ENCODE measurements around the gene NOB1. TPM values are rescaled to one million over a fixed set of nuclear protein-coding genes. Genes with fewer than 3 reads are reported as not detected.
"Not testable (repeated sequence)": the region's sequence is repeated elsewhere in the genome, so short reads cannot be mapped to it uniquely, and the experiment has no call there.

NOB1 gene
- total RNA-seq, 4 donors from 2014 or later = 22.4 to 39.2 (median 30.3) TPM

DNA sequence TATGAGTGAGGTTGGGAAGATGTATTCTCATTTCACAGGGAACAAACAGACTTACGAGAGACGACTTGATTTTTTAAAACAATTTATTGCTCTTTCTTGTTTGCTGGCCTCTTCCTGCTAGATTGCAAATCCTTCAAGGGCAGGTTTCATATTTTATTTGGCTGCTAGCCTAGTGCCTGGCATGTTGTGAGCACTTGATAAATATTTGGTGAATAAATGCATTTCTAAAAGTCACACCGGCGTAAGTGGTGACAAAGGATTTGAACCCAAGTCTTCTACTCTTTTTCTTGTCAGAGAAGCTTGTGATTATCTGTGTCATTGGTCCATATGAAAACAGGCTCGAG, 8.8 kb upstream of the NOB1 start:
- H3K4me3 ChIP-seq = peak overlapping the region in 2 of 4 donors; percentile 92 to 98
- TF ChIP-seq, protein P1, sequence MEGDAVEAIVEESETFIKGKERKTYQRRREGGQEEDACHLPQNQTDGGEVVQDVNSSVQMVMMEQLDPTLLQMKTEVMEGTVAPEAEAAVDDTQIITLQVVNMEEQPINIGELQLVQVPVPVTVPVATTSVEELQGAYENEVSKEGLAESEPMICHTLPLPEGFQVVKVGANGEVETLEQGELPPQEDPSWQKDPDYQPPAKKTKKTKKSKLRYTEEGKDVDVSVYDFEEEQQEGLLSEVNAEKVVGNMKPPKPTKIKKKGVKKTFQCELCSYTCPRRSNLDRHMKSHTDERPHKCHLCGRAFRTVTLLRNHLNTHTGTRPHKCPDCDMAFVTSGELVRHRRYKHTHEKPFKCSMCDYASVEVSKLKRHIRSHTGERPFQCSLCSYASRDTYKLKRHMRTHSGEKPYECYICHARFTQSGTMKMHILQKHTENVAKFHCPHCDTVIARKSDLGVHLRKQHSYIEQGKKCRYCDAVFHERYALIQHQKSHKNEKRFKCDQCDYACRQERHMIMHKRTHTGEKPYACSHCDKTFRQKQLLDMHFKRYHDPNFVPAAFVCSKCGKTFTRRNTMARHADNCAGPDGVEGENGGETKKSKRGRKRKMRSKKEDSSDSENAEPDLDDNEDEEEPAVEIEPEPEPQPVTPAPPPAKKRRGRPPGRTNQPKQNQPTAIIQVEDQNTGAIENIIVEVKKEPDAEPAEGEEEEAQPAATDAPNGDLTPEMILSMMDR (IDR thresholded peaks at IDR 0.05) = no peak
- TF ChIP-seq POLR2A (IDR thresholded peaks at IDR 0.05; ENCODE audit: low read depth) (no peak), EP300 (IDR thresholded peaks at IDR 0.05) (no peak), POLR2AphosphoS5 (IDR thresholded peaks at IDR 0.05) (no peak)
- peak overlapping the region; percentile 84 to 91 (median 90) for H3K27ac ChIP-seq (replicated peaks in 1 of 4)
- no peaks in the 10 kb centered on the region for H3K36me3 ChIP-seq
- 56% methylated on average over 5 of the region's 5 CpGs for WGBS
- DNase-seq (ENCODE audit: extremely low spot score) = no peak
- intact Hi-C loops (cut with DNase I) = no loop called here
- peaks cover 2 to 21% (median 18%) of the 10 kb centered on the region in 4 donors for H3K4me1 ChIP-seq
- H3K27me3 ChIP-seq = no peaks in the 10 kb centered on the region
- H3K9me3 ChIP-seq = no peaks in the 10 kb centered on the region

DNA sequence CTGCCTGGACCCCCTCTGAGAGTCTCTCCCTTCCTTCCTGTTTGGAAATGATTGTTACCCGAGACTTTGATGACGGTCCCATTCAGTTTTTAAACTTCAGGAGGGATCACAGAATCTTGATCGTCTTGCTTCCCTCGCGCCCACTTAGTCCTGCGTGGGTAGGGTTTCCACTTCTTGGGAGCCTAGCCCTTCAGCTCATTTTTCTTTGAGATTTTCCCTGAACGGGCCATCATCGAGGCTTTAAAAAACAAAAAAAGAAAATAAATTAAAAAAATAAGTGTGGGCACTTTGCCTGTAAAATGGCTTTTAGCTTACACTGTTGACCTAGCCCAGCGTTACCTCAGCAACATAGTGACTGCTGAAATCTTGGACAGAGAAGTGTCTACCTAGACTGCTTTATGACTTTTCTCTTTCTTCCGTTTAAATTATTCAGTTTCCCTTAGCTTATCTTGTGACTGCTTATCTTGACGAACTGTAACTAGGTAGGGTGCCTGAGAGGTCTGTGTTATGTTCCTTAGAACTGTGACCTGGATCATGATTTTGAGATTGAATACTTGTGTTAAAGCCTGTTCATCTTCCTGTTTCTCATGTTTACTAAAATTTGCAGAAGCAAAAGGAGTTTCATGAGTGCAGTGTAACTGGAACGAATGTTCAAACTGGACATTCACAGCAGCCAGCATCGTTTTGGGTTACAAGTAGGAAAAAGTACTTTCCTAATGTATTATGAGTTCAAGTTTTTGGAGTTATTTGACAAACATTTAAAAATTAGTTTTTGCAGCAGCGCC, 8.3 kb upstream of the NOB1 start:
- intact Hi-C loops (cut with DNase I) = no loop called here
- 8% methylated on average over 13 of the region's 14 CpGs for WGBS
- peak overlapping the region; percentile 76 to 98 (median 90) for H3K4me3 ChIP-seq
- no peak for TF ChIP-seq POLR2AphosphoS5 (IDR thresholded peaks at IDR 0.05)
- TF ChIP-seq, protein P1 (IDR thresholded peaks at IDR 0.05) = no peak
- TF ChIP-seq POLR2A (IDR thresholded peaks at IDR 0.05; ENCODE audit: low read depth) = no peak
- no peak for TF ChIP-seq EP300 (IDR thresholded peaks at IDR 0.05)
- H3K36me3 ChIP-seq = no peaks in the 10 kb centered on the region
- DNase-seq (ENCODE audit: extremely low spot score) = no peak
- H3K4me1 ChIP-seq = peaks cover 0 to 21% (median 18%) of the 10 kb centered on the region in 4 donors
- H3K27me3 ChIP-seq = no peaks in the 10 kb centered on the region
- peak overlapping the region; percentile 84 to 91 (median 90) for H3K27ac ChIP-seq (replicated peaks in 1 of 4)
- no peaks in the 10 kb centered on the region for H3K9me3 ChIP-seq

DNA sequence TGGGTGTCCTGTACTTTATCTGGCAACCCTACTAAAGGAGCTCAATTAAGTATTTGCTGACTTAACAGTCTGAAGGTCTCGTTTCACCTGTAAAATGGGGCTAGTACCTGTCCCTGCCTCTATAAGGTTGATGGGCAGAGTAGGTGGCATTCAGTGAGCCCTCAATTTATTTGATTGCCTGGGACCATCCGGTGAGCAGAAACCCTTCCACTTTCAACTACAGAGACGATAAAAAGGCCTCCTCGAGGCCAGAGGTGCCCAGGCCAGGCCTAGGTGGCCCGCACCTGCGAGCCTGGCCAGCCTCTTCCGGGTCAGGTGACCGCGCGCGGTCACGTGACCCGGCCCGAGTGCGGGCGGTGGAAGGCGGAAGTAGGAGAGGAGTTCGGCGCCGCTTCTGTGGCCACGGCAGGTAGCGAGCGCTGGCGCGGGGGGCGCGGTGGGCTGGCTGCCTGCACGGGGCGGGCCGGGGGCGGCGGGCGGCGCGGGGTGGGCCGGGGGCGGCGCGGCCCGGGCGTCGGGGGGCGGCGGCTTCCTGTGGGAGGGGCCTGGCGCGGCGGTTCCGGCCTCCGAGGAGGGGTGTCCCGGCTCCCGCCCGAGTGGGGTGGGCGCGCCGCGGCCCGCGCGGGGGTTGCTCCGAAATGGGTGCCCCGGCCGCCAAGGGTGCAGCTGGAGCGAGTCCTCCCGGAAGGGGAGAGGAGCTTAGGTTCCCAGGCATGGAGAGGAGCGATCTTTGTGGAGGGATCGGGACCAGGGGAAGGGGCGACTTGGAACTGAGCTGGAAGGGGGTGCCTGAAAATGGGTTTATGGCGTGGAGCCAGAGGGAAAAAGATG, 7.5 kb upstream of the NOB1 start, which contains the start of gene WWP2:
TSS of gene WWP2 (plus strand) at position 350 of the 831 bp plus-strand sequence. CDS start 24,679 bp downstream, outside the sequence.
- intact Hi-C loops (cut with DNase I) = no loop called here

DNA sequence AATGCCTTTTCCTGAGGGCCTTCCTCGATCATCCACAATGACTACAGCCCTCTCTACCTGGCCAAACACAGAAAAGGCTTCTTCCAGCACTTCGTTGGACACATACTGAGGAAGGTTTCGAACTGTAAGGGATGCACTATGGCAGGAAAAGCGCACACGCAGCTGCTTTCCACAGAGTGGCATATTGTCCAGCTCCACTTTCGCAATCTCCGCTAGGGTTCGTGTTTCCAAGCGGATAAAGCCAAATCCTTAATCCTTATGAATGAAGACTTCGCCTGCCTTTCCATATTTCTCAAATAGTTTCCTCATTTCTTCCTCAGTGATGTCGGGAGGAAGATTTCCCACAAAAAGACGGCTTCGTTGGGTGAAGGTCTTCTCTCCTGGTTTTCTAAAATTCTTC, 2.6 kb upstream of the NOB1 start:
- not testable (repeated sequence) for DNase-seq (ENCODE audit: extremely low spot score); H3K4me3 ChIP-seq; H3K9me3 ChIP-seq; H3K27me3 ChIP-seq; H3K27ac ChIP-seq (replicated peaks in 1 of 4); H3K36me3 ChIP-seq
- 85% methylated on average over 13 of the region's 13 CpGs for WGBS
- peaks cover 18 to 31% (median 26%) of the 10 kb centered on the region in 4 donors for H3K4me1 ChIP-seq
- intact Hi-C loops (cut with DNase I) = loop anchor here (10.0 kb wide), 1 partner anchor 193 kb away; the partner anchor contains the start of gene NFAT5

More for the DNA sequence above, 7.5 kb upstream of the NOB1 start, which contains the start of gene WWP2:
- peak; percentile 93 for DNase-seq (ENCODE audit: extremely low spot score)
- Histone ChIP-seq H3K36me3 (no peaks in the 10 kb centered on the region), H3K27me3 (no peaks in the 10 kb centered on the region), H3K27ac (replicated peaks in 1 of 4) (peak within 1 kb of the TSS; percentile 84 to 91 (median 90)), H3K4me1 (peaks cover 0 to 21% (median 18%) of the 10 kb centered on the region in 4 donors), H3K9me3 (no peaks in the 10 kb centered on the region), H3K4me3 (peak within 1 kb of the TSS; percentile 76 to 98 (median 90))
- TF ChIP-seq, protein P1 (IDR thresholded peaks at IDR 0.05) = peak in 1 of 3 experiments; percentile 12
- peak in 1 of 2 donors; percentile 82 for TF ChIP-seq POLR2AphosphoS5 (IDR thresholded peaks at IDR 0.05)
- peak; percentile 14 for TF ChIP-seq EP300 (IDR thresholded peaks at IDR 0.05)
- TF ChIP-seq POLR2A (IDR thresholded peaks at IDR 0.05; ENCODE audit: low read depth) = peak; percentile 39
- 2% methylated on average over 10 of the region's 68 CpGs for WGBS

DNA sequence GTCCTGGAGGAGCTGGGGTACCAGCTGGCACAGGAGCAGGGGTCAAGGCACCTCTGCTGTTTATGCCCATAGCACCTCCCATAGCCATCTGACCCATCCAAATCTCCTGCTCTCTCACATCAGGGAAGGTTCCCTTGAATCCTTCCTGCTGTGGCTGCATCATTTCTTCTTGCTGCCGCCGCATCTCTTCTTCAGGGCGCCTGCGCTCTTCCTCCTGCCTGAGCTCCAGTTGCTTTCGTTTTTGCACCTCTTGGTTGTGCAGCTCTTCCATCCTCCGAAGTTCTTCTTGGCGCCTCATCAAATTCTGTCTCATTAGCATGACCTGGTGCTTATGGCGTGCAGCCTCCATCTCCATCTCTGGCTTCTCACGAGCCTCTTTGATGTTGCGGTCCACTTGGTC, 2.0 kb upstream of the NOB1 start:
- no peak overlapping the region for H3K4me3 ChIP-seq
- H3K36me3 ChIP-seq = peaks cover 3 to 8% (median 5%) of the 10 kb centered on the region in 4 donors
- intact Hi-C loops (cut with DNase I) = loop anchor here (10.0 kb wide), 1 partner anchor 192 kb away; the partner anchor contains the start of gene NFAT5
- TF ChIP-seq EP300 (IDR thresholded peaks at IDR 0.05) (no peak), POLR2AphosphoS5 (IDR thresholded peaks at IDR 0.05) (no peak), POLR2A (IDR thresholded peaks at IDR 0.05; ENCODE audit: low read depth) (no peak)
- TF ChIP-seq, protein P1 (IDR thresholded peaks at IDR 0.05) = no peak
- no peak for DNase-seq (ENCODE audit: extremely low spot score)
- 90% methylated on average over 10 of the region's 10 CpGs for WGBS
- H3K4me1 ChIP-seq = peaks cover 18 to 34% (median 25%) of the 10 kb centered on the region in 4 donors
- H3K27me3 ChIP-seq = no peaks in the 10 kb centered on the region
- H3K9me3 ChIP-seq = no peaks in the 10 kb centered on the region
- no peak overlapping the region for H3K27ac ChIP-seq (replicated peaks in 1 of 4)

All from esophagus muscularis mucosa (tissue), 4 donors.